ENCODE results near the gene DPEP3. TPM values are rescaled to one million over a fixed set of nuclear protein-coding genes. Genes with fewer than 3 reads are reported as not detected.

DPEP3 gene
- total and polyA plus RNA-seq, 10 of the 15 experiments (the other 5 are each of a cell fraction or from before 2014, with no cell fraction given): not detected

DNA sequence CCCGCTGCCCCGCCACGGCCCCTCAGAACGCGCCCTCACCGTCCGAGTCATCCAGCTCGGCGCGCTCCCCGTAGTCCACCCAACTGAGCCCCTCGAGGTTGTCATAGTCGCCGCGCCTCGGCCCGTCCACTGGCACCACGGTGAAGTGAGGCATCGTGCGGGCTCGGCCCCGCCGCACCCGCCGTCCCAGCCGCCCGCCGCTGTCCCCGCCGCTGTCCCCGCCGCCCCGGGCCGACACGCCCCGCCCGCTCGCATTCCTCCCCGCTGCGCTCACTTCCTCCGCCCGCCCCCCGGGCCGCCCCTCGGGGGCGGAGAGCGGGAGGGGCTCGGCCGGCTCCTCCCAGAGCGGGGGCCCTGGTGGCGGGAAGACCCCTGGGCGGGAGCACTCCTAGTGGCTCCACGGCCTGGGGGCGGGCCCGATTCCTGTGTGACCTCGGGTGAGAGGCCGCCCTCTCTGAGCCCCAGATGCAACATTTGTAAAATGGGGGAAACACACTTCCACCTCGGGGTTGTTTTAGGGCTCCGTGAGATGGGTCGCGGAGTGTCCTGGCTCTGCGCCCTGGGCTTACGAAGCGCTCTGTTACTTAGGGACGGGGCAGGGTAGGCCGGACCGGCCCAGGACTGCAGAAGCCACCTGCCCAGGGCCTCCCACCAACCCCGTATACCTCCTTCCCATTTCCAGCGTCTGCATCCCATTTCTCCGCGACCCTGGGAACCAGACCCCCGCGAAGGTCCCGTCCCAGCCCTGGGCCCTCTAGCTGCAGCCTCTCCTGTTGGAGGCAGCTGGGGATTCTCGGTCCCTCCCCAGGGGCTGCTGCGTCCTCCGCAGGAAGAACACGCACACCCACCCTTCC, 11.7 kb downstream of the DPEP3 start, which contains the start of gene SLC12A4:
SLC12A4 (minus strand) TSS at position 238 of the 854 bp plus-strand sequence; CDS start at position 154, 84 bp downstream.
- Histone ChIP-seq H3K9ac (ENCODE audit: control insufficient read depth, insufficient read depth, low read length) (peak within 1 kb of the TSS; percentile 89), H2AFZ (ENCODE audit: control insufficient read depth, low read depth, low read length) (peak within 1 kb of the TSS; percentile 89), H3K27ac (ENCODE audit: control insufficient read depth, insufficient read depth) (peak within 1 kb of the TSS; percentile 76), H3K4me1 (ENCODE audit: control insufficient read depth, insufficient read depth, low read length) (peaks cover 21% of the 10 kb centered on the region), H3K27me3 (replicated peaks in 1 of 2; ENCODE audit: control insufficient read depth in 2 of 2, insufficient read depth in 2 of 2, low read length in 1 of 2) (no peaks in the 10 kb centered on the region), H4K20me1 (ENCODE audit: control insufficient read depth, insufficient read depth) (no peaks in the 10 kb centered on the region), H3K4me2 (ENCODE audit: control insufficient read depth, insufficient read depth) (peak within 1 kb of the TSS; percentile 96), H3K4me3 (peak within 1 kb of the TSS; percentile 96), H3K9me3 (replicated peaks; ENCODE audit: control insufficient read depth, insufficient read depth, low read length) (no peaks in the 10 kb centered on the region), H3K36me3 (ENCODE audit: control insufficient read depth in 2 of 2, insufficient read depth in 2 of 2, low read length in 1 of 2) (no peaks in the 10 kb centered on the region), H3K79me2 (ENCODE audit: control insufficient read depth, insufficient read depth, low read length) (peaks cover 20% of the 10 kb centered on the region)
- RAD21 ChIA-PET (ENCODE audit: unreplicated experiment): interaction anchor here (1.0 to 2.0 kb wide), 3 partner anchors 16 to 106 kb away, joined by 3 to 10 read pairs (median 3); partner anchors contain the start of gene PSMB10
- DNase-seq (ENCODE audit: low read depth, low spot score) (no peak), FAIRE-seq (peak; percentile 64), ATAC-seq (peak; percentile 88)
- SMC1A ChIA-PET (ENCODE audit: uncharacterized antibody, unreplicated experiment): no interaction called here
- POLR2A ChIA-PET: interaction anchor here (0.5 to 2.8 kb wide), 10 partner anchors 14 to 105 kb away, joined by 3 to 16 read pairs (median 4); partner anchors contain the start of gene PSMB10
- in situ Hi-C loops (cut with MboI) (no loop called here), intact Hi-C loops (cut with micrococcal nuclease; ENCODE audit: unreplicated experiment) (loop anchor here (2.0 kb wide), 2 partner anchors 16 to 72 kb away; no protein-coding TSS in a partner anchor)
- no TSS peak for BruUV-seq (replicated peaks)
- WGBS (ENCODE audit: insufficient coverage, insufficient replicate concordance, low lambda C conversion rate, missing lambda C conversion rate): under 1% methylated on average over 32 of the region's 78 CpGs
- CTCF ChIA-PET: interaction anchor here (0.6 to 3.7 kb wide), 4 partner anchors 16 to 72 kb away, joined by 3 to 22 read pairs (median 4); no protein-coding TSS in a partner anchor
- peak; percentile 73; the same call in 1 of the 2 replicates for TF ChIP-seq RCOR1 (conservative IDR thresholded peaks at IDR 0.05; ENCODE audit: low read depth, low read length)
- TF ChIP-seq, protein P1, sequence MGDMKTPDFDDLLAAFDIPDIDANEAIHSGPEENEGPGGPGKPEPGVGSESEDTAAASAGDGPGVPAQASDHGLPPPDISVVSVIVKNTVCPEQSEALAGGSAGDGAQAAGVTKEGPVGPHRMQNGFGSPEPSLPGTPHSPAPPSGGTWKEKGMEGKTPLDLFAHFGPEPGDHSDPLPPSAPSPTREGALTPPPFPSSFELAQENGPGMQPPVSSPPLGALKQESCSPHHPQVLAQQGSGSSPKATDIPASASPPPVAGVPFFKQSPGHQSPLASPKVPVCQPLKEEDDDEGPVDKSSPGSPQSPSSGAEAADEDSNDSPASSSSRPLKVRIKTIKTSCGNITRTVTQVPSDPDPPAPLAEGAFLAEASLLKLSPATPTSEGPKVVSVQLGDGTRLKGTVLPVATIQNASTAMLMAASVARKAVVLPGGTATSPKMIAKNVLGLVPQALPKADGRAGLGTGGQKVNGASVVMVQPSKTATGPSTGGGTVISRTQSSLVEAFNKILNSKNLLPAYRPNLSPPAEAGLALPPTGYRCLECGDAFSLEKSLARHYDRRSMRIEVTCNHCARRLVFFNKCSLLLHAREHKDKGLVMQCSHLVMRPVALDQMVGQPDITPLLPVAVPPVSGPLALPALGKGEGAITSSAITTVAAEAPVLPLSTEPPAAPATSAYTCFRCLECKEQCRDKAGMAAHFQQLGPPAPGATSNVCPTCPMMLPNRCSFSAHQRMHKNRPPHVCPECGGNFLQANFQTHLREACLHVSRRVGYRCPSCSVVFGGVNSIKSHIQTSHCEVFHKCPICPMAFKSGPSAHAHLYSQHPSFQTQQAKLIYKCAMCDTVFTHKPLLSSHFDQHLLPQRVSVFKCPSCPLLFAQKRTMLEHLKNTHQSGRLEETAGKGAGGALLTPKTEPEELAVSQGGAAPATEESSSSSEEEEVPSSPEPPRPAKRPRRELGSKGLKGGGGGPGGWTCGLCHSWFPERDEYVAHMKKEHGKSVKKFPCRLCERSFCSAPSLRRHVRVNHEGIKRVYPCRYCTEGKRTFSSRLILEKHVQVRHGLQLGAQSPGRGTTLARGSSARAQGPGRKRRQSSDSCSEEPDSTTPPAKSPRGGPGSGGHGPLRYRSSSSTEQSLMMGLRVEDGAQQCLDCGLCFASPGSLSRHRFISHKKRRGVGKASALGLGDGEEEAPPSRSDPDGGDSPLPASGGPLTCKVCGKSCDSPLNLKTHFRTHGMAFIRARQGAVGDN (IDR thresholded peaks at IDR 0.05): no peak
- TF ChIP-seq RAD21 (IDR thresholded peaks at IDR 0.05; ENCODE audit: insufficient read depth, low read depth, low read length): no peak
- no peak for TF ChIP-seq ASH2L (IDR thresholded peaks at IDR 0.05; ENCODE audit: borderline replicate concordance, low read depth)
- TF ChIP-seq, protein P2, sequence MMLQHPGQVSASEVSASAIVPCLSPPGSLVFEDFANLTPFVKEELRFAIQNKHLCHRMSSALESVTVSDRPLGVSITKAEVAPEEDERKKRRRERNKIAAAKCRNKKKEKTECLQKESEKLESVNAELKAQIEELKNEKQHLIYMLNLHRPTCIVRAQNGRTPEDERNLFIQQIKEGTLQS (IDR thresholded peaks at IDR 0.05; ENCODE audit: borderline replicate concordance, extremely low read depth, low read depth, low read length): no peak
- peak; percentile 67 for TF ChIP-seq RELB (IDR thresholded peaks at IDR 0.05; ENCODE audit: low read depth)
- no peak for TF ChIP-seq CREM (IDR thresholded peaks at IDR 0.05; ENCODE audit: low read depth)
- TF ChIP-seq, protein P3, sequence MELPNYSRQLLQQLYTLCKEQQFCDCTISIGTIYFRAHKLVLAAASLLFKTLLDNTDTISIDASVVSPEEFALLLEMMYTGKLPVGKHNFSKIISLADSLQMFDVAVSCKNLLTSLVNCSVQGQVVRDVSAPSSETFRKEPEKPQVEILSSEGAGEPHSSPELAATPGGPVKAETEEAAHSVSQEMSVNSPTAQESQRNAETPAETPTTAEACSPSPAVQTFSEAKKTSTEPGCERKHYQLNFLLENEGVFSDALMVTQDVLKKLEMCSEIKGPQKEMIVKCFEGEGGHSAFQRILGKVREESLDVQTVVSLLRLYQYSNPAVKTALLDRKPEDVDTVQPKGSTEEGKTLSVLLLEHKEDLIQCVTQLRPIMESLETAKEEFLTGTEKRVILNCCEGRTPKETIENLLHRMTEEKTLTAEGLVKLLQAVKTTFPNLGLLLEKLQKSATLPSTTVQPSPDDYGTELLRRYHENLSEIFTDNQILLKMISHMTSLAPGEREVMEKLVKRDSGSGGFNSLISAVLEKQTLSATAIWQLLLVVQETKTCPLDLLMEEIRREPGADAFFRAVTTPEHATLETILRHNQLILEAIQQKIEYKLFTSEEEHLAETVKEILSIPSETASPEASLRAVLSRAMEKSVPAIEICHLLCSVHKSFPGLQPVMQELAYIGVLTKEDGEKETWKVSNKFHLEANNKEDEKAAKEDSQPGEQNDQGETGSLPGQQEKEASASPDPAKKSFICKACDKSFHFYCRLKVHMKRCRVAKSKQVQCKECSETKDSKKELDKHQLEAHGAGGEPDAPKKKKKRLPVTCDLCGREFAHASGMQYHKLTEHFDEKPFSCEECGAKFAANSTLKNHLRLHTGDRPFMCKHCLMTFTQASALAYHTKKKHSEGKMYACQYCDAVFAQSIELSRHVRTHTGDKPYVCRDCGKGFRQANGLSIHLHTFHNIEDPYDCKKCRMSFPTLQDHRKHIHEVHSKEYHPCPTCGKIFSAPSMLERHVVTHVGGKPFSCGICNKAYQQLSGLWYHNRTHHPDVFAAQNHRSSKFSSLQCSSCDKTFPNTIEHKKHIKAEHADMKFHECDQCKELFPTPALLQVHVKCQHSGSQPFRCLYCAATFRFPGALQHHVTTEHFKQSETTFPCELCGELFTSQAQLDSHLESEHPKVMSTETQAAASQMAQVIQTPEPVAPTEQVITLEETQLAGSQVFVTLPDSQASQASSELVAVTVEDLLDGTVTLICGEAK (IDR thresholded peaks at IDR 0.05; ENCODE audit: borderline replicate concordance): 0 out of 2 replicates have a peak, but pooled peaks have one; percentile 38
- no peak for TF ChIP-seq STAT3 (IDR thresholded peaks at IDR 0.05; ENCODE audit: low read depth, low read length)
- TF ChIP-seq NFYB (IDR thresholded peaks at IDR 0.05; ENCODE audit: insufficient read depth, low read depth, low read length): no peak
- peak; percentile 83; the same call in 1 of the 2 replicates for TF ChIP-seq ZNF217 (IDR thresholded peaks at IDR 0.05)

All from GM12878 (cell line).